SU-DHL-6 (cell line): Measurements from ENCODE around the gene KIRREL2.

ENCODE experiments used
- H2AFZ ChIP-seq: fragments of 200-600 bp; sonication (generic); 2 replicates; pipeline ENCODE4 v1.6.1; 2014; ENCODE audit warnings: low read depth, mild to moderate bottlenecking, moderate library complexity, mixed read lengths, antibody characterized with exemption, low read length; ENCODE audit not compliant: severe bottlenecking
- H3F3A ChIP-seq: fragments of 200-600 bp; shearing (Covaris generic); 2 replicates; pipeline ENCODE4 v1.6.0; 2016; ENCODE audit warnings: antibody characterized with exemption, mild to moderate bottlenecking; ENCODE audit not compliant: insufficient read depth
- H3K27ac ChIP-seq: fragments of 200-600 bp; sonication (generic); 2 replicates; pipeline ENCODE4 v1.5.1; 2016; ENCODE audit warnings: low read depth, mild to moderate bottlenecking, low read length, moderate library complexity, mixed read lengths
- H3K27me3 ChIP-seq: fragments of 200-600 bp; sonication (generic), shearing (Covaris generic); 2 replicates; pipeline ENCODE4 v1.6.0; 2014; ENCODE audit warnings: mild to moderate bottlenecking, low read length
- H3K36me3 ChIP-seq: fragments of 200-600 bp; sonication (generic); 2 replicates; pipeline ENCODE4 v1.6.1; 2014; ENCODE audit warnings: mild to moderate bottlenecking, low read length, mixed read lengths
- H3K4me2 ChIP-seq: fragments of 300-600, 200-600 bp; shearing (Covaris generic), sonication (generic); 2 replicates; pipeline ENCODE4 v1.6.0; 2014; ENCODE audit warnings: low read length, low read depth, mild to moderate bottlenecking; ENCODE audit not compliant: poor library complexity, severe bottlenecking
- H3K4me3 ChIP-seq: fragments of 200-600 bp; sonication (generic); 2 replicates; pipeline ENCODE4 v1.5.1; 2014; ENCODE audit warnings: antibody characterized with exemption, low read length, mild to moderate bottlenecking, mixed read lengths; ENCODE audit not compliant: insufficient read depth, poor library complexity, severe bottlenecking
- H3K79me2 ChIP-seq: fragments of 200-600 bp; sonication (generic); 2 replicates; pipeline ENCODE4 v1.6.1; 2014; ENCODE audit warnings: mild to moderate bottlenecking, low read length, moderate library complexity; ENCODE audit not compliant: insufficient read depth
- H3K9ac ChIP-seq: fragments of 200-600 bp; sonication (generic); 2 replicates; pipeline ENCODE4 v1.7.0; 2014; ENCODE audit warnings: mild to moderate bottlenecking, low read length
- H3K9me2 ChIP-seq: fragments of 200-600 bp; sonication (generic); replicated peaks from 2 replicates; pipeline ENCODE4 v1.6.1; 2014; ENCODE audit warnings: low read length; ENCODE audit not compliant: insufficient read depth
- H3K9me3 ChIP-seq: fragments of 200-600 bp; sonication (generic); 2 replicates; pipeline ENCODE4 v1.6.1; 2014; ENCODE audit warnings: low read length, mixed read lengths; ENCODE audit not compliant: insufficient read depth
- H4K20me1 ChIP-seq: fragments of 200-600 bp; sonication (generic); 2 replicates; pipeline ENCODE4 v1.6.1; 2014; ENCODE audit warnings: low read depth, mild to moderate bottlenecking, antibody characterized with exemption, low read length, moderate library complexity, mixed read lengths
- CTCF ChIP-seq: fragments of 200-600 bp; sonication (generic); IDR thresholded peaks from one replicate; pipeline ENCODE4 v1.5.1; 2017; ENCODE audit warnings: antibody characterized with exemption, mild to moderate bottlenecking, low read length, moderate library complexity; ENCODE audit not compliant: insufficient read depth, poor library complexity, severe bottlenecking
- EZH2phosphoT487 ChIP-seq: fragments of 200-600 bp; sonication (generic), shearing (Covaris generic); conservative IDR thresholded peaks from 2 replicates; pipeline ENCODE4 v1.6.1; 2018; ENCODE audit warnings: mild to moderate bottlenecking, antibody characterized with exemption, low read length, moderate library complexity, mixed read lengths

Gene KIRREL2

GRCh38 chr19:35816846-35817245, 39.9 kb upstream of the KIRREL2 start:
- Histone ChIP-seq H3K9me2 (no peaks in the 10 kb centered on the region), H3K4me2 (no peak overlapping the region), H3K9ac (no peak overlapping the region), H3K79me2 (no peaks in the 10 kb centered on the region), H3K9me3 (no peaks in the 10 kb centered on the region), H2AFZ (no peak overlapping the region), H3K36me3 (no peaks in the 10 kb centered on the region), H4K20me1 (no peaks in the 10 kb centered on the region), H3K27ac (no peak overlapping the region), H3K27me3 (no peaks in the 10 kb centered on the region), H3F3A (no peaks in the 10 kb centered on the region), H3K4me3 (no peak overlapping the region)
- no peak for TF ChIP-seq EZH2phosphoT487
- TF ChIP-seq CTCF = no peak

- Histone ChIP-seq H2AFZ (no peak overlapping the region), H3K4me2 (no peak overlapping the region), H3K9ac (no peak overlapping the region), H3K27ac (no peak overlapping the region), H3K79me2 (no peaks in the 10 kb centered on the region), H3K4me3 (no peak overlapping the region), H3K36me3 (no peaks in the 10 kb centered on the region), H3F3A (no peaks in the 10 kb centered on the region), H3K9me2 (no peaks in the 10 kb centered on the region), H3K27me3 (no peaks in the 10 kb centered on the region), H4K20me1 (no peaks in the 10 kb centered on the region), H3K9me3 (no peaks in the 10 kb centered on the region)
- TF ChIP-seq CTCF (no peak), EZH2phosphoT487 (no peak)
These were observed 38.3 kb upstream of the KIRREL2 start for GRCh38 chr19:35818445-35818844.

GRCh38 chr19:35822579-35822978, 34.1 kb upstream of the KIRREL2 start:
- Histone ChIP-seq H3K36me3 (no peaks in the 10 kb centered on the region), H3K27me3 (no peaks in the 10 kb centered on the region), H3K27ac (no peak overlapping the region), H3K9me2 (no peaks in the 10 kb centered on the region), H3K9ac (no peak overlapping the region), H3K4me2 (no peak overlapping the region), H3K79me2 (no peaks in the 10 kb centered on the region), H3K4me3 (no peak overlapping the region), H4K20me1 (no peaks in the 10 kb centered on the region), H2AFZ (no peak overlapping the region), H3K9me3 (no peaks in the 10 kb centered on the region), H3F3A (no peaks in the 10 kb centered on the region)
- TF ChIP-seq CTCF (no peak), EZH2phosphoT487 (no peak)
